MCF 10A (cell line): ENCODE results near the gene GOLGA5. TPM values are rescaled to one million over a fixed set of nuclear protein-coding genes. Genes with fewer than 3 reads are reported as not detected.

ENCODE experiments used
- BruUV-seq: library from RNA; stranded (reverse); fragments of 400-500 nt; replicated peaks from 2 replicates; lab custom pipeline; 2021; lab: Mats Ljungman, UMichigan
- CTCF ChIA-PET: fragments of 300-600 bp; sonication (Branson Sonifier 250); formaldehyde crosslinking; extraction: SDS; loops from one replicate; lab custom pipeline; 2021; ENCODE audit warnings: antibody characterized with exemption, inconsistent platforms; lab: Yijun Ruan, JAX
- POLR2A ChIA-PET: fragments of 300-600, 350-650 bp; sonication (Branson Sonifier 250); formaldehyde crosslinking; extraction: SDS; loops from one replicate; lab custom pipeline; 2020; ENCODE audit warnings: antibody characterized with exemption, inconsistent platforms; lab: Yijun Ruan, JAX
- DNase-seq: peaks from one replicate; pipeline ENCODE4 v3.0.0-alpha.2; 2018; ENCODE audit not compliant: unreplicated experiment
- H3K27ac Mint-ChIP-seq: one replicate; pipeline ENCODE4 v1.8.0; 2022; ENCODE audit warnings: mild to moderate bottlenecking, low read depth, mixed read lengths; ENCODE audit not compliant: unreplicated experiment
- H3K27me3 Mint-ChIP-seq: one replicate; pipeline ENCODE4 v1.8.0; 2022; ENCODE audit warnings: mixed read lengths; ENCODE audit not compliant: insufficient read depth, unreplicated experiment
- H3K36me3 Mint-ChIP-seq: one replicate; pipeline ENCODE4 v1.8.0; 2022; ENCODE audit warnings: mild to moderate bottlenecking, moderate library complexity, mixed read lengths; ENCODE audit not compliant: insufficient read depth, unreplicated experiment
- H3K4me1 Mint-ChIP-seq: one replicate; pipeline ENCODE4 v1.8.0; 2022; ENCODE audit warnings: mixed read lengths; ENCODE audit not compliant: insufficient read depth, unreplicated experiment
- H3K4me3 Mint-ChIP-seq: one replicate; pipeline ENCODE4 v1.8.0; 2022; ENCODE audit warnings: mild to moderate bottlenecking, moderate library complexity, mixed read lengths; ENCODE audit not compliant: unreplicated experiment
- H3K9me3 Mint-ChIP-seq: one replicate; pipeline ENCODE4 v1.8.0; 2022; ENCODE audit warnings: mixed read lengths; ENCODE audit not compliant: unreplicated experiment
- CTCF ChIP-seq: fragments of 200-600 bp; IDR thresholded peaks from one replicate; pipeline ENCODE4 v1.8.0; 2022; ENCODE audit warnings: antibody characterized with exemption, mild to moderate bottlenecking; ENCODE audit not compliant: unreplicated experiment
- intact Hi-C: fragments of 100-400 bp; cut with micrococcal nuclease; formaldehyde crosslinking; loops from 2 replicates; pipeline ENCODE4 v1.14.1; 2022
- total RNA-seq: library from RNA; stranded (reverse); gene quantifications from 2 replicates; pipeline ENCODE4 v1.2.3, GENCODE V29; 2022

Gene GOLGA5
- total RNA-seq, 1 experiment from 2014 or later, result 64.8 TPM

DNA sequence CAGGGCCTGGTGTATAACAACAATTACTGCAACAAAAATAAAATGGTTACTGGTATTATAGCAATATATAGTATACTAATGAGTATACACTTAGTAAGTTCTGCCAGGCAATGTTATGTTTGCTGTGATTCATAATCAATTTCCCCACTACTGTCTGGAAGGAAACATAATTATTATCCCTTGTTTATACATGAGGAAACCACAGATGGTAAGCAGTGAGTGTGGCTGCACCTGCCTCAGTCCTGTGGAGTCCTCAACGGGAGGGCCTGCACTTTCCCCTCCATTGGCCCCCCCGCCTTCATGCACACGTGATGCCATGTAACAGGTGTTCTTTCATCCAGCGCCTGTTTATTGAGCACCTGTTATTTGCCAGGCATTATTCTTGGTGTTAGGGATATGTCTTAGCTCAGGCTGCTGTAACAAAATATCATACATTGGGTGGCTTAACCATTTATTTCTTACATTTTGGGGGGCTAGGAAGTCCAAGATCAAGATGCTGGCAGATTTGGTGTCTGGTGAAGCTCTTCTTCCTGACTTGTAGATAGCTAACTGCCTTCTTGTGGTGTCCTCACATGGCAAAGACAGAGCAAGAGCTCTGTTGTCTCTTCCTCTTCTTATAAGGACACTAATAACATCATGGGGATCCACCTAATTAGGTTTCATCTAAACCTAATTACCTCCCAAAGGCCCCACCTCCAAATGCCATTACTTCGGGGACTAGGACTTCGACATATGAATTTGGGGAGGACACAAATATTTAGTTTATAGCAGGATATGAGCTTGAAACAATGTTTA is 69.4 kb downstream of the GOLGA5 start:
- no peak for TF ChIP-seq CTCF
- Mint-ChIP-seq H3K27me3 (peaks cover 30% of the 10 kb centered on the region), H3K27ac (no peak overlapping the region), H3K4me1 (no peaks in the 10 kb centered on the region), H3K4me3 (no peak overlapping the region), H3K9me3 (peaks cover 7% of the 10 kb centered on the region), H3K36me3 (no peaks in the 10 kb centered on the region)
- ChIA-PET CTCF (interaction anchor here (1.7 kb wide), 1 partner anchor 17 kb away, joined by 5 read pairs; no protein-coding TSS in a partner anchor), POLR2A (no interaction called here)
- intact Hi-C loops, result no loop called here
- BruUV-seq, result no TSS peak
- no peak for DNase-seq

DNA sequence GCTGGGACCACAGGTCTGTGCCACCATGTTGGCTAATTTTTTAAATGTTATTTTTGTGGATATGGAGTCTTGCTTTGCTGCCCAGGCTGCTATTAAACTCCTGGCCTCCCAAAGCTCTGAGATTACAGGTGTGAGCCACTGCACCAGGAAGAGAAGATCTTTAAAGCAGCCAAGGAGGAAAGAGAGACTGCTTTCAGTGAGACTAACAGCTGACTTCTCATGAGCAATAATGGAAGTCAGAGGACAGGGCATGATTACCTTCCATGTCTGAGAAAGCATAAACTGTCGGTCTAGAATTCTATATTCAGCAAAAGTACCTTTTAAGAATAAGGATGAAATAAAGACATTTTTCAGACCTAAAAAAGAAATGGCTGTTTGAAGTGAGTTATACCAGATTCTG is 71.6 kb downstream of the GOLGA5 start:
- CTCF ChIA-PET, result interaction anchor here (1.0 kb wide), 1 partner anchor 21 kb away, joined by 3 read pairs; no protein-coding TSS in a partner anchor
- POLR2A ChIA-PET, result interaction anchor here (0.7 kb wide), 1 partner anchor 27 kb away, joined by 3 read pairs; no protein-coding TSS in a partner anchor
- BruUV-seq, result no TSS peak
- TF ChIP-seq CTCF, result no peak
- Mint-ChIP-seq H3K36me3 (no peaks in the 10 kb centered on the region), H3K27ac (no peak overlapping the region), H3K27me3 (peaks cover 23% of the 10 kb centered on the region), H3K4me1 (no peaks in the 10 kb centered on the region), H3K9me3 (peaks cover 7% of the 10 kb centered on the region), H3K4me3 (no peak overlapping the region)
- DNase-seq, result no peak
- intact Hi-C loops, result no loop called here

DNA sequence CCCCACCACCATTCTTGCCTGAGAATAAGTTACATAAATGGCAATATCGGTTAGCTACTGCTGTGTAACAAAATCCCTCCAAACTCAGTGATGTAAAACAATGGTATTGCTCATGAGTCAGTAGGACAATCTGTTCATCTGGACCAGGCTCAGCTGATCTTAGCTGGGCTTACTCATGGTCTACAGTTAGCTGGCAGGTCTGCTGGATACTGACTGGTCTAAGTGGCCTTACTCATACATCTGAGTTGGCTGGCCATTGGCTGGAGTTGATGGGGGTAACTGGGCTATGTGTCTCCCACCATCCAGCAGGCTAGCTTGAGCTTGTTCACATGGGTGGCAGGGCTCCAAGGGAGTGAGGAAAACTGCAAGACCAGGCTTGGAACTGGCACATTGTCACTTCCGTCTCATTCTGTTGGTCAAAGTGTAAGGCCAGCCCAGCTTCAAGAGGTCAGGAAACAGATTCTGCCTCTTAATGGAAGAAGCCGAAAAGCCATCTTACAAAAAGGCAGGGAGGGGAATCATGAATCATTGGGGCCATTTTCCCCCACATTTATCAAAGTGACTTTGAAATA is 72.2 kb downstream of the GOLGA5 start:
- TF ChIP-seq CTCF, result no peak
- POLR2A ChIA-PET, result no interaction called here
- H3K36me3 Mint-ChIP-seq, result no peaks in the 10 kb centered on the region
- H3K9me3 Mint-ChIP-seq, result peaks cover 7% of the 10 kb centered on the region
- BruUV-seq, result no TSS peak
- CTCF ChIA-PET, result interaction anchor here (1.0 kb wide), 1 partner anchor 21 kb away, joined by 3 read pairs; no protein-coding TSS in a partner anchor
- peaks cover 17% of the 10 kb centered on the region for H3K27me3 Mint-ChIP-seq
- H3K27ac Mint-ChIP-seq, result no peak overlapping the region
- H3K4me1 Mint-ChIP-seq, result no peaks in the 10 kb centered on the region
- DNase-seq, result no peak
- intact Hi-C loops, result no loop called here
- H3K4me3 Mint-ChIP-seq, result no peak overlapping the region
